GM13976 (cell line): Measurements from ENCODE around the gene ATP5MK.

Experiments
- DNase-seq: peaks from one replicate; pipeline ENCODE4 v3.0.0; 2012; ENCODE audit warnings: low spot score
- CTCF ChIP-seq: IDR thresholded peaks from 2 replicates; pipeline ENCODE4 v1.5.1; 2012; ENCODE audit warnings: borderline replicate concordance, mild to moderate bottlenecking; ENCODE audit not compliant: insufficient read depth; ENCODE audit errors: extremely low read depth, missing control alignments, control extremely low read depth
- in situ Hi-C: fragments of 300-500 bp; cut with MboI; formaldehyde crosslinking; loops from one replicate; pipeline ENCODE4 v1.12.0; 2022; ENCODE audit warnings: low sequenced_read_pairs, mixed read lengths, inconsistent platforms; ENCODE audit not compliant: unreplicated experiment

ATP5MK gene

GRCh38 chr10:103441206-103441605 is 44.9 kb upstream of the ATP5MK start:
- no peak for DNase-seq
- in situ Hi-C loops: no loop called here
- TF ChIP-seq CTCF: no peak

GRCh38 chr10:103440416-103440815 is 44.1 kb upstream of the ATP5MK start:
- in situ Hi-C loops: no loop called here

GRCh38 chr10:103439776-103440175 is 43.5 kb upstream of the ATP5MK start:
- no peak for TF ChIP-seq CTCF
- no peak for DNase-seq
- in situ Hi-C loops: no loop called here

More at GRCh38 chr10:103440416-103440815, 44.1 kb upstream of the ATP5MK start:
- DNase-seq: no peak
- no peak for TF ChIP-seq CTCF

GRCh38 chr10:103433858-103434257 is 37.6 kb upstream of the ATP5MK start:
- in situ Hi-C loops: no loop called here
- no peak for TF ChIP-seq CTCF
- no peak for DNase-seq

GRCh38 chr10:103431902-103432301 is 35.6 kb upstream of the ATP5MK start:
- DNase-seq: no peak
- TF ChIP-seq CTCF: no peak
- in situ Hi-C loops: no loop called here

- TF ChIP-seq CTCF: no peak
- in situ Hi-C loops: no loop called here
- DNase-seq: no peak
These were observed 33.4 kb upstream of the ATP5MK start for GRCh38 chr10:103429647-103430046.

- in situ Hi-C loops: no loop called here
- DNase-seq: no peak
These were observed 32.8 kb upstream of the ATP5MK start for GRCh38 chr10:103428989-103429643.

More at GRCh38 chr10:103428989-103429643, 32.8 kb upstream of the ATP5MK start:
- no peak for TF ChIP-seq CTCF
